Right forelimb (tissue), 1 donor: ENCODE results near the gene KDM3A.

Source experiments
- DNase-seq: peaks from one replicate; pipeline ENCODE4 v3.0.0-alpha.2; 2018

Gene KDM3A

GRCh38 chr2:86520153-86520552 is 79.0 kb downstream of the KDM3A start:
- DNase-seq: no peak

DNA sequence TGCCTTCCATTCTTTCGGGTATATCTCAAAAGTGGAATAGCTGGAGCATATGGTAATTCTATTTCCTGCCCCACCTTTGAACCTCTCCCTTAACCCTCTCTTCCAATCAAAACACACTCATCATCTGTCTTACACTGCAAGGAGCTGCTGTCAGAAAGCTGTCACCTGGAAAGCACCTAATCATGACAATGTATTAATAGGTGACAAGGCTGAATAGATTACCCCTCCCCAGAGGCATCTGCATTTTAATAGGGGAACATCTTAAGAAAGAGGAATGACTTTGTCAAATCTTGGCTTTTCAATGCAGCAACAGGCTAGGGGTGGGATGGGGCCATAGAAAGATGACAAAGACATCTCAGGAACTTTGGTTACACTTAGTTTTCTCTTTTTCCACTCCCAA is 80.8 kb downstream of the KDM3A start:
- no peak for DNase-seq

DNA sequence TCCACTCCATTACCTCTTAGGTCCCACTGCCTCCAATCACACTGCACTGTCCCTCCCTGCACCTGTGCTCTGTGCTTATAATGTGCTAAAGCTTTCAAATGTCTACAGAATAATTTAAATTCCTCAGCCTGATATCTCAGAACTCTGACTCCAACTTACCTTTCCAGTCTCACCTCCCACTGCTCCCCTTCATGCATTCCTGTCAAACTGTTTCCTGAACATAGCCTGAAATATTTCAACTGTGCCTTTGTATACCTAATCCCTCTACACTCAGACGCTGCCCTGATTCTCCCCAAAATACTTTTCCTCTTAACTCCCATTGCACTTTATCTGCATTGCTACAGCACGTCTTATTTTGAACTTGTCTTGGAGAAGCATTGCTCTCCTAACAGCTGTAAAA is 81.5 kb downstream of the KDM3A start:
- no peak for DNase-seq

- no peak for DNase-seq
These were observed 82.3 kb downstream of the KDM3A start for GRCh38 chr2:86523491-86523890.

GRCh38 chr2:86525421-86526340 is 84.5 kb downstream of the KDM3A start:
- no peak for DNase-seq

GRCh38 chr2:86533589-86533988 is 92.4 kb downstream of the KDM3A start:
- no peak for DNase-seq

DNA sequence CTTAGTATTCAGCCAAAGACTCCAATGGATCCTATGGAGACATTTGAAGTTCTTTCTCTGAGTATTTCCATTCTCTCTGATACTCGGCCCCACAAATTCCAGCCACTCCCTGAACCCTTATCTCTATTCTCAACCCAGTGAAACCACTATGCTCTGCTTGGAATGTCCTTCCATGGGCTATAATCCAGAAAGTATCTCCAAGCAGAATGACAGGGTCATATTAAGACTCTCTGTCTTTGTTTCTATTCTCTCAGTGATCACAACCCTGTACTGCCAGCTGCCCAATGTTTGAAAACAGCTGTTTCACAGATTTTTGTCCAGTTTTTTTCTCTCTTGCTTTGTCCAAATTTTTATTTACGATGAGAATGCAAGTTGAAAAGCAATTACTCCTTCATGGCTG is 100.2 kb downstream of the KDM3A start:
- DNase-seq: no peak
